Ectodermal cell (in vitro differentiated cells): ENCODE data around the gene SIGLEC10. TPM values are rescaled to one million over a fixed set of nuclear protein-coding genes. Genes with fewer than 3 reads are reported as not detected.
"Not testable (repeated sequence)": the region's sequence is repeated elsewhere in the genome, so short reads cannot be mapped to it uniquely, and the experiment has no call there.

Source experiments
- H3K27ac ChIP-seq: 2 replicates; pipeline ENCODE4 v1.7.0; 2013; ENCODE audit warnings: mild to moderate bottlenecking, low read depth, low read length; ENCODE audit not compliant: insufficient read depth, poor library complexity, severe bottlenecking
- H3K27me3 ChIP-seq: 2 replicates; pipeline ENCODE4 v1.7.0; 2013; ENCODE audit warnings: mild to moderate bottlenecking, low read length; ENCODE audit not compliant: insufficient read depth, control insufficient read depth, poor library complexity, severe bottlenecking
- H3K36me3 ChIP-seq: one replicate; pipeline ENCODE4 v1.7.0; 2013; ENCODE audit warnings: low read length; ENCODE audit not compliant: control insufficient read depth, insufficient read depth
- H3K4me1 ChIP-seq: one replicate; pipeline ENCODE4 v1.7.0; 2013; ENCODE audit warnings: low read length; ENCODE audit not compliant: control insufficient read depth, insufficient read depth
- H3K4me3 ChIP-seq: 2 replicates; pipeline ENCODE4 v1.7.0; 2013; ENCODE audit warnings: low read depth, low read length, control low read depth; ENCODE audit not compliant: insufficient read depth
- H3K9me3 ChIP-seq: 2 replicates; pipeline ENCODE4 v1.7.0; 2013; ENCODE audit warnings: mild to moderate bottlenecking, low read length, moderate library complexity; ENCODE audit not compliant: control insufficient read depth
- whole genome bisulfite sequencing, 2 experiments: methylation state at CpG; one replicate each; pipeline ENCODE4 v1.1.7; 2013; ENCODE audit warnings: missing lambda C conversion rate in 2 of 2; 5-methylcytosine and 5-hydroxymethylcytosine counted together
- polyA plus RNA-seq, 4 experiments: library from polyadenylated mRNA; stranded (reverse); fragments of 50-300 nt; gene quantifications; one replicate each; pipeline ENCODE4 v1.2.3, GENCODE V29; 2013

Gene SIGLEC10, protein sequence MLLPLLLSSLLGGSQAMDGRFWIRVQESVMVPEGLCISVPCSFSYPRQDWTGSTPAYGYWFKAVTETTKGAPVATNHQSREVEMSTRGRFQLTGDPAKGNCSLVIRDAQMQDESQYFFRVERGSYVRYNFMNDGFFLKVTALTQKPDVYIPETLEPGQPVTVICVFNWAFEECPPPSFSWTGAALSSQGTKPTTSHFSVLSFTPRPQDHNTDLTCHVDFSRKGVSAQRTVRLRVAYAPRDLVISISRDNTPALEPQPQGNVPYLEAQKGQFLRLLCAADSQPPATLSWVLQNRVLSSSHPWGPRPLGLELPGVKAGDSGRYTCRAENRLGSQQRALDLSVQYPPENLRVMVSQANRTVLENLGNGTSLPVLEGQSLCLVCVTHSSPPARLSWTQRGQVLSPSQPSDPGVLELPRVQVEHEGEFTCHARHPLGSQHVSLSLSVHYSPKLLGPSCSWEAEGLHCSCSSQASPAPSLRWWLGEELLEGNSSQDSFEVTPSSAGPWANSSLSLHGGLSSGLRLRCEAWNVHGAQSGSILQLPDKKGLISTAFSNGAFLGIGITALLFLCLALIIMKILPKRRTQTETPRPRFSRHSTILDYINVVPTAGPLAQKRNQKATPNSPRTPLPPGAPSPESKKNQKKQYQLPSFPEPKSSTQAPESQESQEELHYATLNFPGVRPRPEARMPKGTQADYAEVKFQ
- polyA plus RNA-seq (2013, experiment 1 of 4), result not detected
- not detected for polyA plus RNA-seq (2013, experiment 2 of 4)
- polyA plus RNA-seq (2013, experiment 3 of 4), result not detected
- not detected for polyA plus RNA-seq (2013, experiment 4 of 4)

DNA sequence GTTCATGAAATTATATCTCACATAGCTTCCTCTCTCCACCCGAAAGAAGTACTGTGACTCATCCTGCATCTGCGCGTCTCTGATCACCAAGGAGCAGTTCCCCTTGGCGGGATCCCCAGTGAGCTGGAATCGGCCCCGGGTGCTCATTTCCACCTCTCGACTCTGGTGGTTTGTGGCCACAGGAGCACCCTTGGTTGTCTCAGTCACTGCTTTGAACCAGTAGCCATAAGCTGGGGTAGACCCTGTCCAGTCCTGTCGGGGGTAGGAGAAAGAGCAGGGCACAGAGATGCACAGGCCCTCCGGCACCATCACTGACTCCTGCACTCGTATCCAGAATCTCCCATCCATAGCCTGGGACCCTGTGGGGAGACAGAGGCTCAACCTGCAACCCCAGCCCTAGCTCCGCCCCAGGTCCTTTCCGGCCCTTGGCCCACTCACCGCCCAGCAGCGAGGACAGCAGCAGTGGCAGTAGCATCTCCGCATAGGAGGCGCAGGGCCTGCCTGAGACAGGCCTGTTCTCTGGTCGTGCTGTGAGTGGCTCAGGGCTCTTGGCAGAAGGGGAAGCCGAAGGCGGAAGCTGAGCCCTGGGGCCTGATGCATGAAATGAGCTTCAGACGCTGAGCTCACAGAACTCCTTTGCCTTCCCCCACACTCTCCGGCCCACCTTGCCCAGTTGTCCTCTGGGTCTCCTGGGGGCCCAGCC, at the start of gene SIGLEC10:
TSS of gene SIGLEC10 (minus strand) at position 536 of the 703 bp plus-strand sequence. CDS start at position 475, 61 bp downstream.
- 83% methylated on average over 21 of the region's 21 CpGs for WGBS, 2 experiments
- Histone ChIP-seq H3K36me3 (no peaks in the 10 kb centered on the region), H3K27me3 (peaks cover 11% of the 10 kb centered on the region), H3K27ac (no peak within 1 kb of the TSS), H3K4me3 (no peak within 1 kb of the TSS), H3K4me1 (no peaks in the 10 kb centered on the region), H3K9me3 (no peaks in the 10 kb centered on the region)

DNA sequence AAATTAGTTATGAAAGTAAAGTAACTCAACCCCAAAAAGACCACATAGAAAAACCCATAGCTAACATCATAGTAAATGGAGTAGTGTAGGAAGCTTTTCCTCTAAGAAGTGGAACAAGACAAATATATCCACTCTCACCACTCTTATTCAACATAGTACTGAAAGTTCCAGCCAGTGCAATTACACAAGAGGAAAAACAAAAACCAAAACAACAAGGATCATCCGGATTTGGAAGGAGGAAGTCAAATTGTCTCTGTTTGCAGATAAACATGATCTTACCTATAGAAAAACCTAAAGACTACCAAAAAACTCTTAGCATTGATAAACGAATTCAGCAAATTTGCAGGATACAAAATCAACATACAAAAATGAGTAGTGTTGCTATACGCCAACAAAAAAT, 49.3 kb upstream of the SIGLEC10 start:
- WGBS, 2 experiments, result 74% methylated on average over 3 of the region's 3 CpGs
- no peaks in the 10 kb centered on the region for H3K9me3 ChIP-seq
- no peak overlapping the region for H3K27ac ChIP-seq
- H3K27me3 ChIP-seq, result peaks cover 39% of the 10 kb centered on the region
- no peaks in the 10 kb centered on the region for H3K4me1 ChIP-seq
- no peak overlapping the region for H3K4me3 ChIP-seq
- H3K36me3 ChIP-seq, result no peaks in the 10 kb centered on the region

DNA sequence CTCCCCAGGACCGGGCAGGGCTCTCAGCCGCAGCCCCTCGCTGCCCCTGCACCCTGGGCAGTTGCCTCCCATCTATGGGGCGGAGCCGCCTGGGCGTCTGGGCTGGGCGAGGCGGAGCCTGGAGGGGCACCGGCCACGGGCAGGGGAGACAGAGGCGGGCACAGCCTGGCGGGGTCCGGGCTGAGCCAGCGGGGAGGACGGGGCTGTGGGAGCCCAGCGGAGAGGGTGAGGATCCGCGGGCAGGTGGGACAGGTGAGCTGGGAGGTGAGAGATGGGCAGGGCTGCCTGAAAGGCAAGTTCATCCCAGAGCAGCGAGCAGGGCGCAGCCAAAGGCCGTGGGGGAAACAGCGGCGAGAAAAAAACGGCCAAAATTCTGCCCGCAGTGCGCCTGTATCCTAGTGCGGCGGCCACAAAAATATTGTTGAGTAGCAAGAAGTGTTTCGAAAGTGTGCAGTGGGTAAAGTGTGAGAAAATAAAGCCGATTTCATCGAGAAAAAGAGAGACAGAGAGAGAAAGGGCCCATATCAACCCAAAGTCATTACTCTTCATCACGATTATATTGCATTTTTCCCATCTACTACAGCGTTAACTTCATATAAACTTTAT, 46.6 kb upstream of the SIGLEC10 start:
- H3K4me3 ChIP-seq, H3K4me1 ChIP-seq, H3K9me3 ChIP-seq, H3K27ac ChIP-seq, H3K36me3 ChIP-seq: not testable (repeated sequence)
- 55 to 57% methylated on average over 14 to 15 of the region's 33 CpGs for WGBS, 2 experiments
- H3K27me3 ChIP-seq, result peaks cover 39% of the 10 kb centered on the region

DNA sequence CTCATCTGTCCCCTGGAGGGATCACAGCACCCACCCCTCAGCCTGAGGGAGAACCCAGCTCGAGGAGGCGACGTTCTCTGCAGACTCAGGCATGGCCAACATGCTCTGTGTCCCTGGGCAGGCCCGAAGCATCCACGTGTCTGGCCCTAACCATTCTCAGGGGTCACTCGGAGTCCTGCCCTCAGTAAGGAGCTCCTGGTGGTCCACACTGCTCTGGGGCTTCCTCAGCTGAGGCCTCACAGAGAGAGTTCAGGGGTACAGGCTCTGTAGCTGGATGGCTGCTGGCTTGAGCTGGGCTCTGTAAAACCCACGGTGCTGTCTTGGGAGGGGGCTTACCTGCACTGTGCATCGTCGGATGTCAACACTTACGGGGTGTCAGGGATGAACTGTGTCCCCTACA, 45.2 kb upstream of the SIGLEC10 start:
- WGBS, 2 experiments, result 91 to 94% methylated on average over 10 of the region's 10 CpGs
- Histone ChIP-seq H3K27me3 (peaks cover 34% of the 10 kb centered on the region), H3K27ac (no peak overlapping the region), H3K4me1 (no peaks in the 10 kb centered on the region), H3K9me3 (no peaks in the 10 kb centered on the region), H3K36me3 (no peaks in the 10 kb centered on the region), H3K4me3 (no peak overlapping the region)

GRCh38 chr19:51462276-51462675, 44.8 kb upstream of the SIGLEC10 start:
- 90% methylated on average over 7 of the region's 7 CpGs for WGBS, 2 experiments
- no peaks in the 10 kb centered on the region for H3K4me1 ChIP-seq
- no peaks in the 10 kb centered on the region for H3K36me3 ChIP-seq
- peaks cover 32% of the 10 kb centered on the region for H3K27me3 ChIP-seq
- H3K4me3 ChIP-seq, result no peak overlapping the region
- H3K9me3 ChIP-seq, result no peaks in the 10 kb centered on the region
- H3K27ac ChIP-seq, result no peak overlapping the region

GRCh38 chr19:51461723-51462161, 44.3 kb upstream of the SIGLEC10 start:
- H3K4me1 ChIP-seq, result no peaks in the 10 kb centered on the region
- H3K36me3 ChIP-seq, result no peaks in the 10 kb centered on the region
- peaks cover 27% of the 10 kb centered on the region for H3K27me3 ChIP-seq
- no peaks in the 10 kb centered on the region for H3K9me3 ChIP-seq
- H3K27ac ChIP-seq, result no peak overlapping the region
- H3K4me3 ChIP-seq, result no peak overlapping the region
- 85 to 86% methylated on average over 8 of the region's 8 CpGs for WGBS, 2 experiments

DNA sequence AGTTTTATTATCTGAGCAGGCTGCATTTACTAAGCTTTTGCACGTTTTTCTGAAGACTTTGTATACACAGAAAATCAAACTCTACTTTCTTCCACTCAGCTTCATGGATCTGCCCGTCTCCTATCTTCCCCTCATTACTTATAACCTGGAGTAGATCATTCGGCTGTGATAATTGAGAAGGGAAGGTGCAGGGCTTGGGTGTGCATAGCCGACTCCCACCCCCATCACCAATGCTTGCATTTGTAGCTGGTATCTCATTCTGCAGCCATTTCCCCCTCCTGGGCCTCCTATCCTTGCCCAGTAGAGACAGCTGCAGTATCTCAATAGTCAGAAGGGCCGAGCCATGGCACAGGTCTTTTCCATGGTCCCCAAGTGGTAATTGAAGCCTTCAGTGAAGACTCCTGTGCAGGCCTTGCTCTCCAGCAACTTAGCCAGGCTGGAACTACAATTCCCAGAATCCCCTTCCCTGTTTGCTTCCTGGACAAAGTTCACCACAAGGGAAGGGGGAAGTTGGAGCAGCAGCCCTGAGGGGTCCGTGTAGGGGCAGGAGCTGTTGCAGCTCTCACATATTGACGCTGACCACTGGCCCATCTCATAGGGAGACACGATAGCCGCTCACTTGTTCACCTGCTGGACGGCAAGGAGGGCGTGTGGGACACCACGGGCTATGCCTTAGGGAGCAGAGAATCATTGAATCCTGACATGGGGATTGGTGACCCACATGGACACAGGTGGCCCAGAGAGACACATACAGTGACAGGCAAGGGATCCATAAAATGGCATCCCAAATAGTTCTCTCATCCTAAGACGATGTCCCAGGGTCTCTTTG, 42.9 kb upstream of the SIGLEC10 start:
- H3K4me3 ChIP-seq, result no peak overlapping the region
- no peak overlapping the region for H3K27ac ChIP-seq
- H3K36me3 ChIP-seq, result no peaks in the 10 kb centered on the region
- no peaks in the 10 kb centered on the region for H3K9me3 ChIP-seq
- H3K27me3 ChIP-seq, result peaks cover 13% of the 10 kb centered on the region
- 80% methylated on average over 12 to 13 of the region's 13 CpGs for WGBS, 2 experiments
- H3K4me1 ChIP-seq, result no peaks in the 10 kb centered on the region

GRCh38 chr19:51458899-51459505, 41.6 kb upstream of the SIGLEC10 start:
- no peaks in the 10 kb centered on the region for H3K36me3 ChIP-seq
- WGBS, 2 experiments, result 88% methylated on average over 14 of the region's 14 CpGs
- H3K4me1 ChIP-seq, result no peaks in the 10 kb centered on the region
- no peaks in the 10 kb centered on the region for H3K9me3 ChIP-seq
- H3K4me3 ChIP-seq, result no peak overlapping the region
- no peak overlapping the region for H3K27ac ChIP-seq
- no peaks in the 10 kb centered on the region for H3K27me3 ChIP-seq

GRCh38 chr19:51458051-51458645, 40.7 kb upstream of the SIGLEC10 start, which contains the start of gene SIGLEC8:
SIGLEC8 (minus strand) TSS chr19:51458454; CDS start chr19:51458387, 67 bp downstream.
- no peak within 1 kb of the TSS for H3K27ac ChIP-seq
- no peak within 1 kb of the TSS for H3K4me3 ChIP-seq
- WGBS, 2 experiments, result 82 to 90% methylated on average over 10 of the region's 10 CpGs
- no peaks in the 10 kb centered on the region for H3K9me3 ChIP-seq
- H3K36me3 ChIP-seq, result no peaks in the 10 kb centered on the region
- no peaks in the 10 kb centered on the region for H3K4me1 ChIP-seq
- H3K27me3 ChIP-seq, result no peaks in the 10 kb centered on the region
